NCI-H2107 (cell line): Measurements from ENCODE around the gene AP1S1.
"Not testable (repeated sequence)": the region's sequence is repeated elsewhere in the genome, so short reads cannot be mapped to it uniquely, and the experiment has no call there.

Experiments used
- DNase-seq: peaks from one replicate; lab custom pipeline; 2025; lab: John Stamatoyannopoulos, UW

Gene AP1S1

DNA sequence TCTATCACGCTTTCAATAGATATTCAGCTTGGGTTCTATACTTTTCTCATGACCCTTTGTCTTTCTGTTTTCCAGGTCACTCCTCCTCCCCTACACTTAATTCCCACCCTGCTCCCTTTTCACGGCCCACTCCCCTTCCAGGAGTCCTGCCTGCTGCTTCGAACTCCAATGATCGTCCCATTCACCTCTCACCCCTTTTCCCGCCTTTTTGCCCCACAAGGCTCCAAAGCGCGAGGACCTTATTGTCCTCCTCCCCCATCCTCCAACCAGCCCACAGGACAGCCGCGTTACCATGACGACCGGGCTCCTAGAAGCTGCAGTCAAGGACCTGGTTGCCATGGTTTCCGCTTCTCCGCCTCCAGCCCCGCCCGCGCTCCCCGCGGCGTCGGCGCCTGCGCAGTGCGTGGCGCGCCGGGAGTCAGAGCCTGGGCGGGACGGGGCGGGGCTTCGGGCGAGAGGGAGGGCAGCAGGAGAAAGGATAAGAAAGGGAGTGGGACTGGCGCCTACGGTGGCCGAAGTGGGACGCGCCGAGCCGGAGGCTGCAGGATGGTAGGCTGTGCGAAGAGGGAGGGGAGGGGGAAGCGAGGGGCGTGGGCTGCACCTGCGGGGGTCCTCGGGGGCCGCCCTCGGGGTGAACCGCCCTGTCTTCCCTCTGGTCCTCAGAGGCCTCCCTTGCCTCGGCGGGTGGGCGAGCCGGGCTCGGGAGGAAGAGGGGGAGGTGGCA lies at the start of gene AP1S1:
TSS of gene AP1S1 (plus strand) at position 508 of the 724 bp plus-strand sequence. CDS start at position 547, 39 bp downstream.
- DNase-seq = peak; percentile 94

DNA sequence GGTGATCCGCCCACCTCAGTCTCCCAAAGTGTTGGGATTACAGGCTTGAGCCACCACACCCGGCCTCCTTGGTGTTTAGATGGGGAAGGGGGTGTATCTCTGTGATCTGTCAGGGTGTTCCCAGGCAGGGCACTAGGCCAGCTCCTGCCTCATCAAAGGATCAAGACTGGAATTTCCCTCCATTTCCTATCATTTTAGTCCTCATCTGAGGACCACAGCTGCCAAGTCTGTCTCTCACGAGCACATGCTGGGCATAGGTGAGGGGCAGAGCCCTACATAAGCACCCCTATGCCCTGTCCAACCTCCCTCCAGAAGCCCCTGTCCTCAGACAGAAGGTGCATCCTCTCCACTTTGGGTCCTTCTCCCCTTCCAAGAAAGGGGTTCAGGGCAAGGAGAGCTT lies 49.5 kb upstream of the AP1S1 start:
- no peak for DNase-seq

DNA sequence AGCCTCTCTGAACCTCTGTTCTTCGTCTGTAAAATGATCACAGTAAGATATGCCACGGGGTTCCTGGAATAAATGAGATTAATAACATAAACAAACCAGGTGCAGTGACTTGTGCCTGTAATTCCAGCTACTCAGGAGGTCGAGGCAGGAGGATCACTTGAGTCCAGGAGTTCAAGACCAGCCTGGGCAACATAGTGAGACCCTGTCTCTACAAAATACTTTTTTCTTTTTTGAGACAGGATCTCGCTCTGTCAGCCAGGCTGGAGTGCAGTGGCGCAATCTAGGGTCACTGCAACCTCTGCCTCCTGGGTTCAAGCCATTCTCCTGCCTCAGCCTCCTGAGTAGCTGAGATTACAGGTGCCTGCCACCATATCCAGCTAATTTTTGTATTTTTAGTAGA lies 49.0 kb upstream of the AP1S1 start:
- not testable (repeated sequence) for DNase-seq

DNA sequence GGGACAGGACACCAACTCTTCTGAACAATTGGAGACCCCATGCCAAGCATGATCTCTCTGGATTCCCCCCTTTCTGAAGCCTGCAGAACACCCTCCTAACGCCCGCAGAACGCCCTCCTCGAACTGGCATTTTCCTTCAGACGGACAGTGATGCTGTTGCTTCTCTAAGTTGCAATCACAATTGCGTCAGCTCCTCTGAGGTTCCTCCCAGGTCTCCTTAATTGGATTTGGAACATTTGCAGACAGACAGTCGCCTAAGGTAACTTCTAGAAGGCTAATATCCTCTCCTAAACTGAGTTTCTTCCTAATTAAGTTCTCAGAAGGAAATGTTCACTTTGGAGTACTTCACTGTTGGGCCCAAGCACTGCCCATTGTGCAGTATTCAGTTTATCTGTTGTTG lies 47.9 kb upstream of the AP1S1 start:
- DNase-seq = no peak

DNA sequence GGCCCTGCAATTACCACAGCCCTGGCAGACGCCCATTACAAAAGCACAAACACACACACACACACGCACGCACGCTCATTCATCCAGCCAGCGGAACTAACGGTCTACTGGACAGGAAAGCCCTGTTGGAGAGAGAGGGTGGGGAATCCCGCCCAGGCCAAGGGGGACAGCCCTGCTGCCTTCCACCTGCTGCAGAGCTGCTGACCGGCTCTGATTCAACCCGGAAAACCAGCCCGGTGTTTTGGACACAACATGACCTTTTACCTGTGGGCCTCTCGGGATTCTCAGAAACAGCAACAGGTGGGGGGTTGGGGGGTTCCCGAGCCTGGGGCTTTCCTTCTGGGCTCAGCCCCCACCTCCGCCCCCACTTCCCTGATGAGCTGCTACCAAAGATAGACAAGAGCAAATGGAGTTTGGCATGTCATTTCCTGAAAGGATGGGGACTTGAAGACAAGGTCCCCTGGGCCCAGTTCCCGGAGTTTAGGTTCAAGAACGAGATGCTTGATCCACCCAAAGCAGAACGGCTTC lies 45.9 kb upstream of the AP1S1 start:
- no peak for DNase-seq

DNA sequence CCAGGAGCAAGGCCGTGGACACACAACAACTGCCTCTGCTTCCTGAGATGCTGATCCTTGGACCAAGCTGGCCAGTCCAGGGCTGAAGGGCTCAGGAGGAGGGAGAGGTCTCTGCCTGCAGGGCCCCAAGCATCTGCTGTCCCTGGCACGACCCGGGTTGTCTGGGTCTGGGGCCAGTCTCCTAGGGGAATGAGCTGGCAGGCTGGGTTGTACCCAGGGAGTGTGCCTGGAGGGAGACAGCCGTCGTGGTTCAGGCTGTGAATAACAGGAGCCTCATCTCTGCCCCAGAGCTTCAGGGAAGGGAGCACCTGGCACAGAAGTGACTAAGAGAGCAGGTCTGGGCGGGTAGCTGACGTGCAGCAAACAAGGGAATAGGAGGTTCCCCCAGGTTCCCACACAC lies 45.3 kb upstream of the AP1S1 start:
- DNase-seq = no peak

DNA sequence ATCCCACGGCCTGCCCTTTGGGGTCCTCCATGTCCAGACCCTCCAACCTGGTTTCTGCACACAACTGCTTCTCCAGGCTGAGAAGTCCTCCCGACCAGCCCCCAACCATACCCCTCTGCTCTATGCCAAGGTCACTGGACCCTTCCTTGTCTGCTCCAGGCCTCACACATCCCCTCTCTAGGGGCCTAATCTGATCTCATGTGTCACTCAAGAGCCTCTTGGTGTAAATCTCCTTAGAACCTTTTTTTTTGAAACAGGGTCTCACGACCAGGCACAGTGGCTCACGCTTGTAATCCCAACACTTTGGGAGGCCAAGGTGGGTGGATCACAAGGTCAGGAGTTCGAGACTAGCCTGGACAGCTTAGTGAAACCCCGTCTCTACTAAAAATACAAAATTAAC lies 44.9 kb upstream of the AP1S1 start:
- no peak for DNase-seq

DNA sequence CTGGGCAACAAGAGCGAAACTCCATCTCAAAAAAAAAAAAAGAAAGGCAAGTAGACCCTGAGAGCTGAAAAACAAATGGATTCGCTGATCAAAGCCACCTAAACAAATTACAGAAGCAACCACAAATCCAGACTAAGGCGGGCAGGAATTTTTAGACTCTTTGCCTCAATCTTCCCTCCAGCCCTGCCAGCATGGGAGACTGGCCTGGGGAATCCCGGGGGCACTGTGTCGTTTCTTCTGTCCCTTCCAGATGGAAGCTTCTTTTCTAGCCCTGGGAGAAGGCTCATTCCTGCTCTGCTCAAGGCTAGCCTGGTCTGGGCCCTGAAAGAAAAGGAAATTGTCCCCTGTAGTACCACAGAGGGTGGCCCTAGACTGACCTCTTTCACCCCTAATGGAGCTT lies 43.0 kb upstream of the AP1S1 start:
- no peak for DNase-seq

DNA sequence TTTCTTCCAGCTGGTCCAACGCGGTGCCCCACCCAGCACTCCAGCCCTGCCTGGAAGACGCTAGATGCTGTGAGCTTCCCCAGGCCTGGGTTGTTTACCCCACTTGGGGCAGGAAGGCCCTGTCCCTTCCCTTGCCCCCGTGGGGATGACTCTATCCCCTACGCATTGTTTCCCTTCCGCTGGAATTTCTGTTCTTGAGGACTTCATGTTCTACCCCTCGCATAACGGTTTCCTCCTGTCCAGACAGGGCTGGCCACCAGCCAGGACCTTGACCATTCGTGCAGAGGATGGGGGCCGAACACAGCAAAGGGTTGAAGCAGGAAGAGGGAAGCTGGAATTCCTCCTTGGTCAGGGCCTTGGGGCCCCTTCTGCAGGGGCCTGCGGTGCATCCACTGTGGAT lies 42.0 kb upstream of the AP1S1 start:
- no peak for DNase-seq

DNA sequence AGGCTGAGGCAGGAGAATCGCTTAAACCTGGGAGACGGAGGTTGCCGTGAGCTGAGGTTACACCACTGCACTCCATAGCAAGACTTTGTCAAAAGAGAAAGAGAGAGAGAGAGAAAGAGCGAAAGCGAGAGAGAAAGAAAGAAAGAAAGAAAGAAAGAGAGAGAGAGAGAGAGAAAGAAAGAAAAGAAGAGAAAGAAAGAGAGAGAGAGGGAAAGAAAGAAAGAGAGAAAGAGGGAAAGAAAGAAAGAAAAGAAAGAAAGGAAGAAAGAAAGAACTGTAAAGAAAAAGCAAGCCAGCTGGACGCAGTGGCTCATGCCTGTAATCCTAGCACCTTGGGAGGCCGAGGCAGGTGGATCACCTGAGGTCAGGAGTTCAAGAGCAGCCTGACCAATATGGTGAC lies 41.1 kb upstream of the AP1S1 start:
- DNase-seq = not testable (repeated sequence)

DNA sequence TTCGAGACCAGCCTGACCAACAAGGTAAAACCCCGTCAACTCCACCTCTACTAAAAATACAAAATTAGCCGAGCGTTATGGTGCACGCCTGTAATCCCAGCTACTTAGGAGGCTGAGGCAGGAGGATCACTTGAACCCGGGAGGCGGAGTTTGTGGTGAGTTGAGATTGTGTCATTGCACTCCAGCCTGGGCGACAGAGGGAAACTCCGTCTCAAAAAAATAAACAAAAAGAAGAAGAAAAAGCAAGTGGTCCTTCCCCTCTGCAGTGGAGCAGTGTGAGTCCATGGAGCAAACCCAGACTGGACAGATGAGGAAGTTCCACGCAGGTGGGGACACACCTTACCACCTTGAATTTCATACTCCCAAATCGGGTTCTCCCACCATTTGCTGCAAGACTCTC lies 40.4 kb upstream of the AP1S1 start:
- DNase-seq = no peak

DNA sequence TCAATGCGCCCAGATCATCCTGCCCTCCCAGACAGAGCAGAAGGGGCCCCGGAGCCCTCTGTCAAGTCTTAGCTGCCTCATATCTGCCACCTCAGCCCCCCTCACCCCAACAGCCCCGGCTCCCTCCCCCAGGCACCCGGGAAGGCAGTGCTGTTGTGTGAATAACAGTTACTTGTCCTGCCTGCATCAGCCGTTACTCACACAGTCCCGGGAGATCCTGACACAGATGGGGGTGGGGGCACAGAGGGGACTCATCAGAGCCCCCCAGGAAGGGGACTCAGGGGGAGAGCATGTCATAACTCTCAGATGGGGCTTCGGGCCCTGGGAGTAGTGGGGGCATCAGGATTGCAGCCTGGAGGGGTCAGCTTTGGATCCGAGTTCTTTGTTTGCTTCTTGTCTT lies 39.8 kb upstream of the AP1S1 start:
- DNase-seq = no peak

DNA sequence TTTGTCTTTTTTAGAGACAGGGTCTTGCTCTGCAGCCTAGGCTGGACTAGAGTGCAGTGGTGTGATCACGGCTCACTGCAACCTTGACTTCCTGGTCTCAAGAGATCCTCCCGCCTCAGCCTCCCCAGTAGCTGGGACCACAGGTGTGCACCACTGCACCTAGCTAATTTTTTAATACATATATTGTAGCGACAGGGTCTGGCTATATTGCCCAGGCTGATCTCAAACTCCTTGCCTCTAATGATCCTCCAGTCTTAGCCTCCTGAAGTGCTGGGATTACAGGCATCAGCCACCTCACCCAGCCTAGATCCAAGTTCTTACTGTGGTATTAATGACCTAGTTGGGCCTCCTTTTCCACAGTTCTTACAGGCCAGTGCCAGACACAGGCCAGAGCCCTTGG lies 39.1 kb upstream of the AP1S1 start:
- DNase-seq = no peak

DNA sequence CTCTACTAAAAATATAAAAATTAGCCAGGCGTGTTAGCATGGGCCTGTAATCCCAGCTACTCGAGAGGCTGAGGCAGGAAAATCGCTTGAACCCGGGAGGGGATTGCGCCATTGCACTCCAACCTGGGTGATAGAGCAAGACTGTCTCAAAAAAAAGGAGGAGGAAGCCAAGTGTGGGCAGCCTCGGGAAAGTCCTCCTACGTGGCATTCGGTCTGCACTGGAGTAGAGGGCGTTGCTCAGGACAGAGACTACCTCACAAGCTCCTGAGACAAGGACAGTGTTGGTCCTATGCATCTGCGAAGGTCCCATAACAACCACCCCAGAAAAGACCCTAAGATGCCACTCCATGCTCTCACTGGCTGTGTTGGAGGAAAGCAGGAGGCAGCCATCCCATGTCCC lies 37.4 kb upstream of the AP1S1 start:
- DNase-seq = no peak

DNA sequence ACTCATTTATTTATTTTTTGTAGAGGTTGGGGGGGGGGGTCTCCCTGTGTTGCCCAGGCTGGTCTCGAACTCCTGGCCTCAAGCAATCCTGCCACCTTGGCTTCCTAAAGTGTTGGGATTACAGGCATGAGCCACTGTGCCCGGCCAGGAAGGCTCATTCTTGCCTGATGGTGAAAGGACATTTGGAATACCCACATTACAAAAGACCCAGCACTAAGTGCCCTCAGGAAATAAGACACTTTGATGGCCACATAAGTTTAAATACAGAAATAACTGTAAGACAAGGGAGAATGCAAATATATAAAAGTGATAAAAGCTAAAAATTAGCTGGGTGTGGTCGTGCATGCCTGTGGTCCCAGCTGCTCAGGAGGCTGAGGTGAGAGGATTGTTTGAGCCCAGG lies 35.4 kb upstream of the AP1S1 start:
- DNase-seq = no peak

DNA sequence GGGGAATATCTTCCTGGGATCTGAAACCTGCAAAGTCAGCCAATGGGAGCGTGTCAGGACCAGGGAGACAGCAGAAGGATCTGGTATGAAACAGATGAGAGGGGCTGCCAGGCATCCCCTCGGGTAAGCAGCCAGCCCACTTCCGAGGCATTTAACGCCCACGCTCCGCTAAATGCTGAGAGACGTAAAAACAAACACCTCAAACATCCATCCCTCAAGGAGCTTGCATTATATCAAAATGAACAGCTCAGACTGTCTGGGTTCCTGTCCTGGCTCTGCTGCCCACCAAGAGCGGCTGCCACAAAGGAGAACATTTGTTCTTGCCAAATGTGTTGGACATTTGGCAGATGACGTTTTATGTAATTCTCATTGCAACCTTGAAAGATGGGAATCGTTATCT lies 34.4 kb upstream of the AP1S1 start:
- no peak for DNase-seq

DNA sequence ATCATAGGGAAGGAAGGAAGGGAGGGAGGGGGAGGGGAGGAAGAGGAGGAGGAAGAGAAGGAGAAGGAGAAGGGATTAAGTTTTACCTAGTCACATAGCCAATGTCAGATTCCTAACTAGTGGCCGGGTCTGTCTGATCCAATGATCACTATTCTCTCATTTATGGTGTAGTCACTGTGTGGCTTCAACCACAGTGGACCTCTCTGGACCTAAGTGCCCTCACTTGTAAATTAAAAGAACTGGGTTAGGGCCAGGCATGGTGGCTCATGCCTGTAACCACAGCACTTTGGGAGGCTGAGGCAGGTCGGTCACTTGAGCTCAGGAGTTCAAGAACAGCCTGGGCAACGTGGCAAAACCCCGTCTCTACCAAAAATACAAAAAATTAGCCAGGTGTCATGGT lies 34.0 kb upstream of the AP1S1 start:
- DNase-seq = no peak

DNA sequence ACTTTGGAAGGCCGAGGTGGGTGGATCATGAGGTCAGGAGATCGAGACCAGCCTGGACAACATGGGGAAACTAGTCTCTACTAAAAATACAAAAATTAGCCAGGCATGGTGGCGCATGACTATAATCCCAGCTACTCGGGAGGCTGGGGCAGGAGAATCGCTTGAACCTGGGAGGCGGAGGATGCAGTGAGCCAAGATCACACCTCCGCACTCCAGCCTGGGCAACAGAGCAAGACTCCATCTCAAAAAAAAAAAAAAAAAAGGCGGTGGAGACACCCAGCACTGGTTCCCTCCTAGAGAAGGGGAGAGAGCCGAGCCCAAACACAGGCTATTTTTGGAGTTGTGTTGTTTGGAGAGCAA lies 32.7 kb upstream of the AP1S1 start:
- DNase-seq = not testable (repeated sequence)

DNA sequence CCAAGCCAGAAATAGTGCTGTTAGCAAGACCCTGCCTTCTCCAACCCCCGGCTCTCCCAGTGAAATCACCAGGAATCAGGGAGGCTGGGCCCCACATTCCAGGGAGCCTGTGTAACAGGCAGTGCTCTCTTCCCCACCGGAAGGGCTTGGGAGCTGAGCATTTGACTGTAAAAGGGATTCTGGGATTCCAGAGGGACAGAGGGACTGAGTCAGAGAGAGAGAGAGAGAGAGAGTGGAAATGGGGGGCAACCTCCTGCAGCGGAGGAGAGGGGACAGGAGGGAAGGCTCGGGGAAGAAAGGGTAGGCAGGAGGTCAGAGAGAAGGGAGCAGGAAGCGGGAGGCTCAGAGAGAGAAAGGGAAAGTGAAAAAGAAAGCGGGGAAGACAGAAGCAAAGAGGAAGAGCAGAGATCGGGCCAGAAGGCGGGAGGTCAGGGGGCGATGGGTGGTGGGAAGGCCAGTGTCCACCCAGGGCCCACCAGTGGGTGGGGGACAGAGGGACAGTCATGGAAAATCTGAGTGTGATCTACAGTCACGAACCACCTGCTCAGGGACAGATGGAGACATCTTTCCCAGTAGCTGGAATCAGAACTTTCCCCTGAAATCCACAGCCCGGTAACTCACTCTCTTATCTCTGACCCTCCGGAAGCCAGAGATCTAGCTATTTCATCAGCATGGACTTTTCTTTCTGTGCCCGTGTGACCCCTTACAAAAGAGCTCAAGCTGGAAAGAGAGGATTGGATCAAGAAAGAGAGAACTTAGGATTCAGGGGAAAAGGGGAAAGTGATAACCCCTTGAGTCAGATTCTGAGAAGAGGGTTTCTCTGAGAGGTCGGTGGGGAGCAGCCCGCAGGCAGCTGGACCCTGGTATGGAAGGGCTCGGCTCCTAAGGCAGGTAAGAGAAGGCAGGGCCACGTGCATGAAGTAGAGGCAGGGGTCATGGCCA lies 32.0 kb upstream of the AP1S1 start:
- DNase-seq = no peak

DNA sequence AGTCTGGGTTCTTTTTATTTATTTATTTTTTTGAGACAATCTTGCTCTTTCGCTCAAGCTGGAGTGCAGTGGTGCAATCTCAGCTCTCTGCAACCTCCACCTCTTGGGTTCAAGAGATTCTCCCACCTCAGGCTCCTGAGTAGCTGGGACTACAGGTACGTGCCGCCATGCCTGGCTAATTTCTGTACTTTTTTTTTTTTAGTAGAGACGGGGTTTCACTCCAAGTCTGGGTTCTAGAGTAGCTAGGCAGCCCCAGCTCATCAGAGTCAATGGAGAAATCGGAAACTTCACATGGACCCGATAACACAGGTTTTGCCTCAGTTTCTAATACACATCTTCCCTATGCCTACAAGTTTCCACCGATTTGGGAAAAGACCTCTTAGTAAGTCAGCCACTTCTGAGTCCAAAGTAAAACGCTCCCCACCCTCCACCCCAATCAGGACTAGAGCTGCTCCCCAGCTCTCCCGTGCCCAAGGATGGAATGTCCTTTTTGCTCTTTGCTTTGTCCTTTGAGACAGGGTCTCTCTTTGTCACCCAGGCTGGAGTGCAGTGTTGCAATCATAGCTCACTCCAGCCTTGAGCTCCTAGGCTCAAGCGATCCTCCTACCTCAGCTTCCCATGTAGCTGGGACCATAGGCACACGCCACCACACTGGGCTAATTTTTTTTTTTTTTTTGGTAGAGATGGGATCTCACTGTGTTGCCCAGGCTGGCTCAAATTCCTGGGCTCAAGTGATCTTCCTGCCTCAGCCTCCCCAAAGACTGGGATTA lies 31.2 kb upstream of the AP1S1 start:
- no peak for DNase-seq

DNA sequence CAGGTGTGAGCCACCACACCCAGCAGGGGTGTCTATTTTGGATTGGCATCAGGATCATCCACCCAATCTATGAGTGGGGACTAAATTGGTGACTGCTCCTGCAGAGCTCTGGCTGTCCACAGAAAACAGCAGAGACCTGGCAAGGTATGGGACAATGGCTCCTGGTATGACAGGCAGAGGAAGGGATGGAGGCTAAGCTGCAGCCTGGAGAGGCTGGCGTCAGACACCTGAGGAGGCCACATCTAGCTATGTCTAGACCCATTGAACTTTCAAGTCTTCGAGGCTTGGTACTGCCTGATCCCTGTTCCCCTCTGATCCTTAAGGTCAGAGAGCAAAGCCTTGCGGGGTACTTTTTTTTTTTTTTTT lies 30.6 kb upstream of the AP1S1 start:
- DNase-seq = no peak

DNA sequence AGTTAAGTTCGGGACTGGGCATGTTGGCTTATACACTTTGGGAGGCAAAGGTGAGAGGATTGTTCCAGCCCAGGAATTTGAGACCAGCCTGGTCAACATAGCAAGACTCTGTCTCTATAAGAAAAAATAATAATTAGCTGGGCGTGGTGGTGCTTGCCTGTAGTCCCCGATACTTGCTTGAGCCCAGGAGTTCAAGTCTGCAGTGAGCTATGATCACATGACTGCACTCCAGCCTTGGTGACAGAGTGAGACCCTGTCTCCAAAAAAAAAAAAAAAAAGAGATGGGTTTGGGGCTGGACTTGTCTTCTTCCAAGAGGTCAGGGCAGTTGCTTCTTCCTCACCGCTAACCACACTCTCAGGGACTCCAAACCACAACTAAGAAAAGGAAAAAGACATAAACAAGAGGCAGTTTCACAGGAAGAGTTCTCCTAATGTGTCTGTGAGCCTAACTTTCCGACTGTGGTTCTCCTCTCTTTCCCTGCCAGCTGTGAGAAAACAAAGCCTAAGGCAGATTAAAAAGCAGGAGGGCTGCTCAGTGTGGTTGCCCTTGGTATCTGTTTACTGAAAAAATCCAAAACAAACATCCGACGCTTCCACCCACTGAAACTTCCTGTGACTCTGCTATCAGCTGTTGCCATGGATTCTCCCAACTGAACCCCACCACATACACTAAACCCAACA lies 29.8 kb upstream of the AP1S1 start:
- no peak for DNase-seq
